Muscle layer of duodenum (tissue), 2 donors: Measurements from ENCODE around the gene KRTAP10-3.
"Not testable (repeated sequence)": the region's sequence is repeated elsewhere in the genome, so short reads cannot be mapped to it uniquely, and the experiment has no call there.

Experiments used
- H3K27ac ChIP-seq: one replicate; pipeline ENCODE4 v1.7.0; 2013; ENCODE audit warnings: mild to moderate bottlenecking, low read length
- H3K27me3 ChIP-seq: one replicate; pipeline ENCODE4 v1.7.0; 2013; ENCODE audit warnings: low read depth, mild to moderate bottlenecking, control low read depth, low read length
- H3K36me3 ChIP-seq, 2 donors: one replicate each; pipeline ENCODE4 v1.7.0; 2013; ENCODE audit warnings: low read length in 2 of 2, control low read depth in 1 of 2, mild to moderate bottlenecking in 1 of 2; ENCODE audit not compliant: insufficient read depth in 2 of 2, control insufficient read depth in 1 of 2
- H3K4me1 ChIP-seq, 2 donors: one replicate each; pipeline ENCODE4 v1.7.0; 2013; ENCODE audit warnings: low read length in 2 of 2, mild to moderate bottlenecking in 2 of 2, control low read depth in 1 of 2, moderate library complexity in 1 of 2; ENCODE audit not compliant: insufficient read depth in 2 of 2, control insufficient read depth in 1 of 2
- H3K4me3 ChIP-seq, 2 donors: one replicate each; pipeline ENCODE4 v1.7.0; 2013; ENCODE audit warnings: low read length in 2 of 2, low read depth in 1 of 2, mild to moderate bottlenecking in 1 of 2
- H3K9me3 ChIP-seq, 2 donors: one replicate each; pipeline ENCODE4 v1.7.0; 2013; ENCODE audit warnings: low read length in 2 of 2, control low read depth in 1 of 2, mild to moderate bottlenecking in 1 of 2; ENCODE audit not compliant: control insufficient read depth in 1 of 2
- donor health status: healthy.

KRTAP10-3 gene

DNA sequence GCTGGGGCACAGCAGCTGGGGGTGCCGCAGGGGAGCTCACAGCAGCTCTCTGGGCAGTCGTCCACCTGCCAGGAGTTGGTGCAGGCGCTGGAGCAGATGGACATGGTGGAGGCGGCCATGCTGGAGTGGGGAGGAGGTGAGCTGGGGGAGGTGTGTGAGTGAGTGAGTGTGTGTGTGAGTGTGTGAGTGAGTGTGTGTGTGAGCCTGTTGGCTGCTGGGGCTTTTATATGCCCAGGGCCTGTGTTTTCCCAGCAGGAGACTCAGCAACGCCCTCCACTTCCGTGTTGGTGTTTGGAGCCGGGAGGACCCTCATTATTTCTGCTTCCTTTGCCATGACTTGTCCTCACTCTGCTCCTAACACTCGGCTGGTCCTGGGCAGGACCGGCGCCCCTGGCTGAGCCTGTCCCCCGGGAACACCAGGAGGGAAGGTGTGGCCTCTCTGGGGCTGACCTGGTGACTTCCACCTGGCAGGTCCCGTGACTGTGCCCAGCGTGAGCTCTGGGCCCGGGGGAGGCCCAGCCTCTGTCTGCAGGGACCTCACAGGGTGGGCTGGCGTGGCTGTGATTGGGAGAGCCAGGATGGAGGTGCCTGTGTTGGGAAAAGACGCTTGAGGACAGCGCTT is 7.1 kb downstream of the KRTAP10-3 start, which contains the start of gene KRTAP10-2:
Gene KRTAP10-2, minus strand, starts transcription at position 166 of the 622 bp plus-strand sequence. Its CDS starts 47 bp downstream, at position 119.
- no peaks in the 10 kb centered on the region for H3K36me3 ChIP-seq
- H3K4me1 ChIP-seq: peaks cover 4 to 7% of the 10 kb centered on the region in 2 donors
- no peak within 1 kb of the TSS for H3K27ac ChIP-seq
- no peaks in the 10 kb centered on the region for H3K27me3 ChIP-seq
- H3K4me3 ChIP-seq: no peak within 1 kb of the TSS
- peaks cover 3 to 9% of the 10 kb centered on the region in 2 donors for H3K9me3 ChIP-seq

DNA sequence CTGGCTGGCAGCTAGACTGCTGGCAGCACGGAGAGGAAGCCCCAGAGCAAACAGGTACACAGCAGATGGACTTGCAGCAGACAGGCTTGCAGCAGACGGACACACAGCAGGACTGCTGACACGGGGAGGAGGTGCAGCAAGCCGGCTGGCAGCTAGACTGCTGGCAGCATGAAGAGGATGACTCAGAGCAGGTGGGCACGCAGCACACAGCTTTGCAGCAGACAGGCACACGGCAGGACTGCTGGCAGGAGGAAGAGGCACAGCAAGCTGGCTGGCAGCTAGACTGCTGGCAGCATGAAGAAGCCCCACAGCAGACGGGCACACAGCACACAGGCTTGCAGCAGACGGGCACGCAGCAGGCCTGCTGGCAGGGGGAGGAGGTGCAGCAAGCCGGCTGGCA is 7.8 kb downstream of the KRTAP10-3 start:
- Histone ChIP-seq H3K4me1 (peaks cover 4 to 7% of the 10 kb centered on the region in 2 donors), H3K9me3 (peaks cover 3 to 9% of the 10 kb centered on the region in 2 donors), H3K36me3 (no peaks in the 10 kb centered on the region), H3K4me3 (no peak overlapping the region), H3K27me3 (no peaks in the 10 kb centered on the region), H3K27ac (no peak overlapping the region)

DNA sequence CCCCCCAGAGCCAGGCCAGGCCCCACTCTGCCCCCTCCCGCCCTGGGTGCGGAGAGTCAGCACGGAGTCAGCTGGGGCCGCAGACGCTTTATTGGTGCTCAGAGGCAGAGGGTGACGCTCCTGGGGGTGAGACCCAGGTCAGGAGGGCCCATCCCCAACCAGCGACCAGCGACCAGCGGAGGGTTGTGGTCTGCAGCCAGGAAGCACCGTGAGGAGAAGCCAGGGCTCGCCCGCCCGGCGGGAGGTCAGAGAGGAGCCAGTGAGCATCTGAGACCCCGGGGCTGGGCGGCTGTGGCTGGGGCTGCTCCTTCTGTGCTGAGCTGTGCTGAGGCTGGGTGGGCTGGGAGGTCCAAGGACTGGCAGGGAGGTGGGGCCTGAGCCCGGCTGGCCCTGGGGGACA is 8.3 kb downstream of the KRTAP10-3 start:
- not testable (repeated sequence) for H3K27me3 ChIP-seq, H3K9me3 ChIP-seq, H3K4me1 ChIP-seq, H3K27ac ChIP-seq, H3K36me3 ChIP-seq, H3K4me3 ChIP-seq

DNA sequence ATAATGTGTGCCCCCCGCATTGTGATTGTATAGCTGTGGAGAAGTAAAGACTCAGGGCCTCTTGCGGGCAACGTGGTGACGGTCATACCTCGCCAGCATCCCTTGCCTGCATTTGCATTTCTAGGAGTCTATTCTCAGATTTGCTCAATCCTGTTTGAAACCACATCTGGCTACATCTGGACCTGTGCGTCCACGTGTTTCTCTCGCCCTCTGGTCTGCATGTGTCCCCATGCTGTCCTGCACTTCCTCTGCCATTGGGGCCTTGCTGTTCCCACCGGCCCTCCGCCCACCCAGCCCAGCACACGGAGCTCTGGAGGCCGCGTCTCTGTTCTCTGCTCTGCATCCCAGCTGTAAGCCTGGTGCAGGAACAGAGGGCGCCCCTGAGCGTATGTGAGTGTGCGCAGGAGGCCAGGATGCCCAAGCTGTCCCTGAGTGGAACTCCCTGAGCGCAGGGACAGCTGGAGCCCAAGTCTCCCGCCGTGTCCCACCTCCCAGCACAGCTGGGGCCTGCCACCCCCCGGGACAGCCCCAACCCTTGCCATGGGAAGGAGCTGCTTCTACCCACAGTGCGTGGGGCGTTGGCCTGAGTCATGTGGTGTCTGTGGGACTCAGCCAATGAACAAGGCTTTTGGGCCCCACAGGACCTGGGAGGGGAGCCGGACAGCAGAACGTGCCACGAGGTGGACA is 8.9 kb downstream of the KRTAP10-3 start:
- peaks cover 3 to 9% of the 10 kb centered on the region in 2 donors for H3K9me3 ChIP-seq
- H3K4me1 ChIP-seq: peaks cover 4 to 7% of the 10 kb centered on the region in 2 donors
- no peaks in the 10 kb centered on the region for H3K36me3 ChIP-seq
- no peak overlapping the region for H3K27ac ChIP-seq
- H3K4me3 ChIP-seq: no peak overlapping the region
- no peaks in the 10 kb centered on the region for H3K27me3 ChIP-seq

DNA sequence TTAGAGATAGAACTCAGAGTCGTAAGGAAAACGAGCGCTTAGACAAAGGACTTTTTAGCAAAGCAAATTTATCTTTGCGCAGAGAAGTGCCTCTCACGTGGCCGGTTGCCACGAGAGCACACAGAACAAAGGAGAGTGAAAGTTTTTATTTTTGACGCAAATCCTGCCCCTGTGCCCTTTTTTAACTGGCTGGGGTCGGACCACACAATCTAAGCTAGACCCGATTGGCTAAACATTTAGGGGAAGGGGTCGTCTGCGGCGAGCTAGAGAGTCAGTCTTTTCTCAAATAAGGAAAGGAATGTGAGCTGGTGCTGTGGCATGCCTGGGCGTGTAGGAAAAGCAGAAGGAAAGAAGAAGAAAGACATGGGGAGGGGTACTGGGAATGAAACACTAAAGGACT is 9.7 kb downstream of the KRTAP10-3 start:
- no peaks in the 10 kb centered on the region for H3K27me3 ChIP-seq
- H3K4me1 ChIP-seq: peaks cover 4 to 7% of the 10 kb centered on the region in 2 donors
- no peak overlapping the region for H3K27ac ChIP-seq
- H3K36me3 ChIP-seq: no peaks in the 10 kb centered on the region
- no peak overlapping the region for H3K4me3 ChIP-seq
- peaks cover 3 to 5% of the 10 kb centered on the region in 2 donors for H3K9me3 ChIP-seq

DNA sequence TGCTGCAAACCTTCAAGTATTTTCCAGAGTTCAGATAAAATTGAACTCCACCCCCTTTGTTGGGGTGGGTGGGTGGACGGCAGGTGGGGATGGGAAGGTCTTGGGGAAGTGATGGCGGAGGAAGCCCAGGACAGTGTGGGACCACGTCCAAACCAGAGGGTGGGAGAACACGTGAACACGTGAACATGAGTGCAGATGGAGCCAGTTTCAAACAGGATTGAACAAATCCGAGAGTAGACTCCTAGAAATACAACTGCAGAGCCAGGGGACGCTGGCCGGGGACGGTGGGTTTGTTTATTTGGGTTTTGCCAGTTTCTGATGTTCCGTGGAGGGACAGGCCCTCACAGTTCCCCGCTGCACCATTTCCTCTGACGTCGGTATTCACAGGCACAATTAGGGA is 10.2 kb downstream of the KRTAP10-3 start:
- Histone ChIP-seq H3K27me3 (no peaks in the 10 kb centered on the region), H3K9me3 (peaks cover 3 to 5% of the 10 kb centered on the region in 2 donors), H3K36me3 (no peaks in the 10 kb centered on the region), H3K27ac (no peak overlapping the region), H3K4me1 (peaks cover 4 to 7% of the 10 kb centered on the region in 2 donors), H3K4me3 (no peak overlapping the region)

DNA sequence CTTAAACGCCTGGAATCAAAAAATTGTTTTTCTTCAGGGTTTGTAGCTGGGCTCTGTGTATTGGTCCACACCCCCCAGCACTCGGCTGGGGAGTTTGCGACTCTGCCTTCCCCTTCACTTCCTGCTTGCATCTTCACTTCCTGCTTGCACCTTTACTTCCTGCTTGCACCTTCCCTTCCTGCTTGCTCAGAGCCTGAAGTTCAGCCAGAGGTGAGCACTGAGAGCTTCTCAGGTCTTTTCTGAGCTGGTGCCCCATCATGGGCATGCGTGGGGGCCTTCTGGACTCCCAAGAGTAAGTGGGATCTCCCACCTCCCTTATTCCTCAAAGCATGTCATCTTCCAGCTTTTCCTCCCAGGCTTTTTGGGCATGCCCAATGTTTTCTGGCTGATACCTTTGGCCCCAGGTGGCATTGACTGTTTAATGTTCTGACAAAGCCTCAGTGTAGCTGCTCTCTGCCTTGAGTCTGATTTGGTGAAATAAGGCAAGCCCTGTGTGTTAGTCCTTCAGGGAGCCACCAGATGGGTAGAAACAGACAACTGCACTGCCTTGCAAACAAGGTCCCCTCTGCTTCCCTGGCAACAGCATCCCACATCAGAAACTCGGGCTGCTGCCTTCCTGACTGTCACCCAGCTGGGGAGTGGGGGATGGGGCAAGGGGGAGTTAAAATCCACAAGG is 10.8 kb downstream of the KRTAP10-3 start:
- H3K4me3 ChIP-seq: no peak overlapping the region
- H3K4me1 ChIP-seq: peaks cover 4 to 7% of the 10 kb centered on the region in 2 donors
- no peaks in the 10 kb centered on the region for H3K36me3 ChIP-seq
- no peaks in the 10 kb centered on the region for H3K27me3 ChIP-seq
- no peak overlapping the region for H3K27ac ChIP-seq
- peaks cover 5 to 6% of the 10 kb centered on the region in 2 donors for H3K9me3 ChIP-seq

DNA sequence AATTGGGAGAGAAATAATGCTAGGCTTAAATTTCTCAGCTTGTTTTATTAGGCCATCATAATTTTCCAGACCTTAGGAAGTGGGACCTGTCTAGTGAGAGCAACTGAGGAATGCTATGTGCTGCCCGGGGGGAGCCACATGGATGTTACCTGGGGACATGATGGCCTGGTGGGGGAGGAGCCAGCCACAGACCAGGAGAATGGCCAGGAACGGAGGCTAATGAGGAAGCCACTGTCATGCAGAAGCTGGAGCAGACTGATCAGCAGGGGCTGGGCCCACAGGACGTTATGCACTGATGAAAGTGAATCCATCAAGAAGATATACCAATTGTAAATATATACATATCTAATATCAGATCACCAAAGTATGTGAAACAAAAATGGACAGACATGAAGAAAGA is 14.0 kb downstream of the KRTAP10-3 start:
- Histone ChIP-seq H3K27me3 (no peaks in the 10 kb centered on the region), H3K27ac (no peak overlapping the region), H3K4me3 (no peak overlapping the region), H3K9me3 (peaks cover 5 to 7% of the 10 kb centered on the region in 2 donors), H3K4me1 (peaks cover 4 to 7% of the 10 kb centered on the region in 2 donors), H3K36me3 (no peaks in the 10 kb centered on the region)

DNA sequence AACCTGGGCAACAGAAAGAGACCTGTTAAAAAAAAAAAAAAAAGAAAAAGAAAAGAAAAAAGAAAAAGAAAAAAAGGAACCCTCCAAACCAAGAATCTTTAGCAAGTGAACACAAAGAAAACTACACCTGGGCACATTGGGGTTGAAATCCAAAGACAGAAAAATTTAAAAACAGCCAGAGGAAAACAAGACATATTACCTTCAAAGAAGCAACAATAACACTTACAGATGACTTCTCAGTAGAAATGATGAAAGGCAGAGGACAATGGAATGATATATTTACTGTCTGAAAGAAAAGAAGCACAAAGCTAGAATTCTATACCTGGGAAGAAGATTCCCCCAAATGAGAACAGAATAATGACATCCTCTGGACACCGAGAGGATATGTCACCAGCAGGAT is 15.9 kb downstream of the KRTAP10-3 start:
- Histone ChIP-seq H3K27me3 (no peaks in the 10 kb centered on the region), H3K27ac (no peak overlapping the region), H3K4me3 (no peak overlapping the region), H3K9me3 (peaks cover 5 to 7% of the 10 kb centered on the region in 2 donors), H3K36me3 (no peaks in the 10 kb centered on the region), H3K4me1 (no peaks in the 10 kb centered on the region)

DNA sequence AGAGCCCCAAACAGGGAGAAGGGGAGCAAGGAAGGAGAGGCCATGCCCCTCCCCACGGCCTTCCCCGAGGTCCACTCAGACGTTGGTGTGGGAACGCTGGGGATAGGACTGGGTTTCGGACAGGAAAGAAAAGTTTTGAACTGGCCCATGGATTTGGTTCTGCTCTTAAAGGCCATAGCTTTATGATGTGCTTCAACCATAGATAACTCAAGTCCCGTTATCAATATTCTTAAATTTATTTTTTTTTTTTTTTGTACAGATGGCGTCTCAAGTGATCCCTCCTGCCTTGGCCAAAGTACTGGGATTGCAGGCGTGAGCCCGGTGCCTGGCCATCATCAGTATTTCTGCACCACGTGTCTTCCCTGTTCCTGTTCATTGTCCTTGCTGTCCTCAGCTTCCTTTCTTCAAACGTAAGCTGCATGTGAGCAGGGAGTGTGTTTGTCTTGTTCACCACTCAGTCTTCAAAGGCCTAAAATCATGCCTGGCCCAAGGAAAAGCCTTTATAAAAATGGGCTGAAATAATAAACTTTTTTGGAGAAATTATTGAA is 17.8 kb downstream of the KRTAP10-3 start:
- no peak overlapping the region for H3K4me3 ChIP-seq
- no peaks in the 10 kb centered on the region for H3K4me1 ChIP-seq
- no peaks in the 10 kb centered on the region for H3K27me3 ChIP-seq
- no peak overlapping the region for H3K27ac ChIP-seq
- no peaks in the 10 kb centered on the region for H3K36me3 ChIP-seq
- peaks cover 0 to 4% of the 10 kb centered on the region in 2 donors for H3K9me3 ChIP-seq

DNA sequence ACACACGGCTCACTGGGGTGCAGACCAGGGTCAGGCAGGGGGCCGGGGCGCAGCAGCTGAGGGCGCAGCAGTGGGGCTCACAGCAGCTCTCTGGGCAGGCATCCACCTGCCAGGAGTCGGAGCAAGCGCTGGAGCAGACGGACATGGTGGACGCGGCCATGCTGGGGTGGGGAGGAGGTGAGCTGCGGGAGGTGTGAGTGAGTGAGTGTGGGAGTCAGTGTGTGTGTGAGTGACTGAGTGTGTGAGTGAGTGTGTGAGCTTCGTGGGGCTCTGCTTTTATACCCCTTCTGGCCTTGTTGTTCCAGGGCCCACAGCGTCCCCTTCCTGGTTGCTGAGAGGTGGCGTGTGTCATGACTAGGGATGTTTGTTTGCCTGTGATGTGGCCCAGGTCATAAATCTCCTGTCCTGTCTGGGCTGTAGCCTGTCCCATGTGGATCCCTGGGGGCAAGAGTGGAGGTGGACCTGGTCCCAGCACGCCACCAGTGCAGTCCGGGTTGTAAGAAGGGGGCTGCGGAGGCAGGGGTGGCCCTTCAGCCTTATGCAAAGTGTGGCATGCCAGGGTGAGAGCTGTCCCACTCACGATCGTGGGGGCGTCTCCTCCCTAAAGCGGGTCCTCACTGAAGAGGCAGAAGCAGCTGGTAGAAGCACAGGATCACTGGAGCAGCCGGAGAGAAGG is 18.5 kb downstream of the KRTAP10-3 start, which contains the start of gene KRTAP10-1:
Gene KRTAP10-1, minus strand, starts transcription at position 205 of the 676 bp plus-strand sequence. Its CDS starts 45 bp downstream, at position 160.
- no peaks in the 10 kb centered on the region for H3K36me3 ChIP-seq
- H3K4me1 ChIP-seq: no peaks in the 10 kb centered on the region
- H3K4me3 ChIP-seq: no peak within 1 kb of the TSS
- H3K27ac ChIP-seq: no peak within 1 kb of the TSS
- H3K9me3 ChIP-seq: peaks cover 0 to 4% of the 10 kb centered on the region in 2 donors
- H3K27me3 ChIP-seq: no peaks in the 10 kb centered on the region
